A673 (cell line): Measurements from ENCODE around the gene SERPINF2.

Experiments used
- CTCF ChIP-seq: fragments of 300-800, 200-600 bp; sonication (generic); conservative IDR thresholded peaks from 2 replicates; pipeline ENCODE4 v1.5.1; 2017; ENCODE audit warnings: low read depth, mild to moderate bottlenecking, antibody characterized with exemption, low read length, moderate library complexity, mixed read lengths
- EZH2 ChIP-seq: fragments of 200-600 bp; sonication (generic); IDR thresholded peaks from 2 replicates; pipeline ENCODE4 v1.6.1; 2017; ENCODE audit warnings: borderline replicate concordance, low read depth, mild to moderate bottlenecking, mixed read lengths, antibody characterized with exemption, low read length; ENCODE audit not compliant: poor library complexity, severe bottlenecking

DNA sequence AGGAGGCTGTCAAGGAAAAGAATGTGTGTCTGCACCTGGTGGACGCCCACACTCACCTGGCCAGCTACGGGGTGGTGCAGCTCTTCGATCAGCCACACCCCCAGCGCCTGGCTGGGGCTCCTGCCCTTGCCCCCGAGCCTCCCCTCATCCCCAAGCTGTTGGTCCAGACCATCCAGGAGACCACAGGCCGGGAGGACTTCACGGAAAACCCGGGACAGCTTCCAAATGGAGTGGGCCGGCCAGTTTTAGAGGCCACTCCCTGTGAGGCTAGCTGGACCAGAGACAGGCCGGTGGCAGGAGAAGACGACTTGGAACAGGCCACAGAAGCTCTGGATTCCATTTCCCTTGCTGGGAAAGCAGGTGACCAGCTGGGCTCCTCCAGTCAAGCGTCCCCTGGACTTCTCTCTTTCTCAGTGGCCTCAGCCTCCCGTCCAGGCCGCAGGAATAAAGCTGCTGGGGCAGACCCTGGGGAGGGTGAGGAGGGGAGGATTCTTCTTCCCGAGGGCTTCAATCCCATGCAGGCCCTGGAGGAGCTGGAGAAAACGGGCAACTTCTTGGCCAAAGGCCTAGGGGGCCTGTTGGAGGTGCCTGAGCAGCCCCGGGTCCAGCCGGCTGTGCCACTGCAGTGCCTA lies 15.9 kb upstream of the SERPINF2 start:
- TF ChIP-seq EZH2 (no peak), CTCF (no peak)
